Cardiac septum (tissue), 1 donor: Measurements from ENCODE around the gene ZNF367. TPM values are rescaled to one million over a fixed set of nuclear protein-coding genes. Genes with fewer than 3 reads are reported as not detected.

Experiments used
- total RNA-seq: library from RNA; stranded (reverse); fragmentation: NEBNext Ultra II Directional; extraction: Animal tissue kit (Norgen Biotek cat#: 25700); gene quantifications from one replicate; pipeline ENCODE4 v1.2.1, GENCODE V29; 2021
- donor health status: DM: no; HTN: no; CAD: no.

The ZNF367 gene
- total RNA-seq, 1 donor from 2014 or later, result 2.1 TPM

Other genes with a start within 250 kb of the ZNF367 start
- gene HSD17B3, start 116.2 kb downstream of the ZNF367 start, total RNA-seq, result 1.3 TPM
- 12.9 TPM for gene SLC35D2, start 34.7 kb downstream of the ZNF367 start, total RNA-seq
- 29.7 TPM for gene HABP4, start 31.8 kb upstream of the ZNF367 start, total RNA-seq
- 25.5 TPM for gene CDC14B, start 201.5 kb upstream of the ZNF367 start, total RNA-seq
- 18.0 TPM for gene PRXL2C, start 236.9 kb upstream of the ZNF367 start, total RNA-seq